Measurements from ENCODE around the gene SLC1A7.

The SLC1A7 gene

DNA sequence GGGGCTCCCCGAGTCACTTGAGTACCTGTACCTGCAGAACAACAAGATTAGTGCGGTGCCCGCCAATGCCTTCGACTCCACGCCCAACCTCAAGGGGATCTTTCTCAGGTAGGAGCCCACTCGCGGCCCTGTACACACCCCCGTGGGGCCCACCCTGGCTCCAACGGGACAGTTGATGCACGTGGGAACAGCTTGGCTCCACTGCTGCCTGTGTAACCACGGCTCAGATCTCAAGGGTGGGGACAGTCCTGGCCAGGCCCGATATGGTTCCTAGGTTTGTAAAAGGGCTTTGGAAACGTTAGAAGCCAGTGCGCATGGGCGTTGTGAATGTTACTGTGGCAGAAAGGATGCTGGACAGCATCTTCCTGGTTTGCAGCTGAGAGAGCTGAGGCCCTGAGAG, 61.7 kb downstream of the SLC1A7 start:
- TF ChIP-seq CEBPB (IDR thresholded peaks at IDR 0.05): no peak
- no peak for TF ChIP-seq EGR1 (IDR thresholded peaks at IDR 0.05)
- no peak for TF ChIP-seq RAD21 (IDR thresholded peaks at IDR 0.05; ENCODE audit: low read depth)
- TF ChIP-seq EP300 (IDR thresholded peaks at IDR 0.05; ENCODE audit: borderline replicate concordance): no peak
- TF ChIP-seq ZBTB7A (IDR thresholded peaks at IDR 0.05; ENCODE audit: low read depth): no peak
- TF ChIP-seq, protein P1, sequence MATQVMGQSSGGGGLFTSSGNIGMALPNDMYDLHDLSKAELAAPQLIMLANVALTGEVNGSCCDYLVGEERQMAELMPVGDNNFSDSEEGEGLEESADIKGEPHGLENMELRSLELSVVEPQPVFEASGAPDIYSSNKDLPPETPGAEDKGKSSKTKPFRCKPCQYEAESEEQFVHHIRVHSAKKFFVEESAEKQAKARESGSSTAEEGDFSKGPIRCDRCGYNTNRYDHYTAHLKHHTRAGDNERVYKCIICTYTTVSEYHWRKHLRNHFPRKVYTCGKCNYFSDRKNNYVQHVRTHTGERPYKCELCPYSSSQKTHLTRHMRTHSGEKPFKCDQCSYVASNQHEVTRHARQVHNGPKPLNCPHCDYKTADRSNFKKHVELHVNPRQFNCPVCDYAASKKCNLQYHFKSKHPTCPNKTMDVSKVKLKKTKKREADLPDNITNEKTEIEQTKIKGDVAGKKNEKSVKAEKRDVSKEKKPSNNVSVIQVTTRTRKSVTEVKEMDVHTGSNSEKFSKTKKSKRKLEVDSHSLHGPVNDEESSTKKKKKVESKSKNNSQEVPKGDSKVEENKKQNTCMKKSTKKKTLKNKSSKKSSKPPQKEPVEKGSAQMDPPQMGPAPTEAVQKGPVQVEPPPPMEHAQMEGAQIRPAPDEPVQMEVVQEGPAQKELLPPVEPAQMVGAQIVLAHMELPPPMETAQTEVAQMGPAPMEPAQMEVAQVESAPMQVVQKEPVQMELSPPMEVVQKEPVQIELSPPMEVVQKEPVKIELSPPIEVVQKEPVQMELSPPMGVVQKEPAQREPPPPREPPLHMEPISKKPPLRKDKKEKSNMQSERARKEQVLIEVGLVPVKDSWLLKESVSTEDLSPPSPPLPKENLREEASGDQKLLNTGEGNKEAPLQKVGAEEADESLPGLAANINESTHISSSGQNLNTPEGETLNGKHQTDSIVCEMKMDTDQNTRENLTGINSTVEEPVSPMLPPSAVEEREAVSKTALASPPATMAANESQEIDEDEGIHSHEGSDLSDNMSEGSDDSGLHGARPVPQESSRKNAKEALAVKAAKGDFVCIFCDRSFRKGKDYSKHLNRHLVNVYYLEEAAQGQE (IDR thresholded peaks at IDR 0.05; ENCODE audit: low read depth): no peak
- no peak for TF ChIP-seq TCF12 (IDR thresholded peaks at IDR 0.05; ENCODE audit: low read depth)
- no peak for TF ChIP-seq FOXM1 (IDR thresholded peaks at IDR 0.05; ENCODE audit: borderline replicate concordance, low read depth)
- TF ChIP-seq CREB1 (IDR thresholded peaks at IDR 0.05; ENCODE audit: low read depth): no peak
- TF ChIP-seq TEAD4 (IDR thresholded peaks at IDR 0.05): no peak
- TF ChIP-seq, protein P2, sequence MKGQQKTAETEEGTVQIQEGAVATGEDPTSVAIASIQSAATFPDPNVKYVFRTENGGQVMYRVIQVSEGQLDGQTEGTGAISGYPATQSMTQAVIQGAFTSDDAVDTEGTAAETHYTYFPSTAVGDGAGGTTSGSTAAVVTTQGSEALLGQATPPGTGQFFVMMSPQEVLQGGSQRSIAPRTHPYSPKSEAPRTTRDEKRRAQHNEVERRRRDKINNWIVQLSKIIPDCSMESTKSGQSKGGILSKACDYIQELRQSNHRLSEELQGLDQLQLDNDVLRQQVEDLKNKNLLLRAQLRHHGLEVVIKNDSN (IDR thresholded peaks at IDR 0.05): no peak
- no peak for TF ChIP-seq TAF1 (IDR thresholded peaks at IDR 0.05; ENCODE audit: low read depth)
- no peak for TF ChIP-seq YY1 (IDR thresholded peaks at IDR 0.05; ENCODE audit: low read depth)
- TF ChIP-seq, protein P3, sequence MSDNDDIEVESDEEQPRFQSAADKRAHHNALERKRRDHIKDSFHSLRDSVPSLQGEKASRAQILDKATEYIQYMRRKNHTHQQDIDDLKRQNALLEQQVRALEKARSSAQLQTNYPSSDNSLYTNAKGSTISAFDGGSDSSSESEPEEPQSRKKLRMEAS (IDR thresholded peaks at IDR 0.05): no peak
- no peak for TF ChIP-seq NFIC (IDR thresholded peaks at IDR 0.05)

DNA sequence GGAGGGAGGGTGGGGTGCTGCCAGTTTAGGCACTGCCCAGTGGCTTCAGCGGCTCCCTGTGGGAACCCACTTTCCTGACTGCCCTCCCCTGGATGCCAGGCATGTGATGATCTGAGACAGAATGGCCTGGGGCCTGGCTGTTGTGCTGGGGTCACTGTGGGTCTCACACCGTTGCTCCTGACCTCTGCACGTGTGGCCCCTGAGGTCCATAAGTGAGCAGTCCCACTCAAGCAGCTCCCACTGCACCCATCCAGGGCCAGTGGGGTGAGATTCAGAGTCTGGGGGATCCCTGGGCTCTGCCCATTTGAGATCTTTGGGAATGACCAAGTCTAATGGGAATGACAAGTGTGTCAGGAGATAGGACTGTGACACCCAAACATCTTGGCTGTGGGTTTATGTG, 62.4 kb downstream of the SLC1A7 start:
- TF ChIP-seq TAF1 (IDR thresholded peaks at IDR 0.05; ENCODE audit: low read depth) (no peak), FOXM1 (IDR thresholded peaks at IDR 0.05; ENCODE audit: borderline replicate concordance, low read depth) (no peak), TEAD4 (IDR thresholded peaks at IDR 0.05) (no peak), ZBTB7A (IDR thresholded peaks at IDR 0.05; ENCODE audit: low read depth) (no peak), YY1 (IDR thresholded peaks at IDR 0.05; ENCODE audit: low read depth) (no peak), EGR1 (IDR thresholded peaks at IDR 0.05) (no peak), EP300 (IDR thresholded peaks at IDR 0.05; ENCODE audit: borderline replicate concordance) (no peak), CREB1 (IDR thresholded peaks at IDR 0.05; ENCODE audit: low read depth) (no peak), RAD21 (IDR thresholded peaks at IDR 0.05; ENCODE audit: low read depth) (no peak)
- TF ChIP-seq, protein P2 (IDR thresholded peaks at IDR 0.05): no peak
- TF ChIP-seq, protein P1 (IDR thresholded peaks at IDR 0.05; ENCODE audit: low read depth): no peak

DNA sequence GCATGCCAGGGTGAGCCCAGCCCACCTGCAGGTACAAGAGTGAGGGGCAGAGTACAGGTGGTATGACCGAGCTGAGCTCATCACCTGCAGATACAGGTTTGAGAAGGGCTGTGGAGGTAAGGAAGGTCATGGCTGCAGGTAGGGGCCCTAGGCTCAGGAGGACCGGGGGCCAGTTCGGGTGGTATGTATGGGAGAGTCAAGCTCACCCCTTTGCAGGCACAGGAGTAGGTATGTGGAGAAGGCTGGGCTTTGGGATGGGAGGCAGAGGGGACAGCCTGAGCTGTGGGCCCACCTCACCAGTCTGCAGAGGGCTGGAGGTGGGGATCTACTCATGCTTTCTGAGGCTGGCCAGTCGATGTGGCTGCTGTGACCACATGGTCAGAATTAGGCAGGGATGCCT, 63.2 kb downstream of the SLC1A7 start:
- TF ChIP-seq EP300 (IDR thresholded peaks at IDR 0.05; ENCODE audit: borderline replicate concordance) (no peak), CREB1 (IDR thresholded peaks at IDR 0.05; ENCODE audit: low read depth) (no peak), FOXM1 (IDR thresholded peaks at IDR 0.05; ENCODE audit: borderline replicate concordance, low read depth) (no peak)

DNA sequence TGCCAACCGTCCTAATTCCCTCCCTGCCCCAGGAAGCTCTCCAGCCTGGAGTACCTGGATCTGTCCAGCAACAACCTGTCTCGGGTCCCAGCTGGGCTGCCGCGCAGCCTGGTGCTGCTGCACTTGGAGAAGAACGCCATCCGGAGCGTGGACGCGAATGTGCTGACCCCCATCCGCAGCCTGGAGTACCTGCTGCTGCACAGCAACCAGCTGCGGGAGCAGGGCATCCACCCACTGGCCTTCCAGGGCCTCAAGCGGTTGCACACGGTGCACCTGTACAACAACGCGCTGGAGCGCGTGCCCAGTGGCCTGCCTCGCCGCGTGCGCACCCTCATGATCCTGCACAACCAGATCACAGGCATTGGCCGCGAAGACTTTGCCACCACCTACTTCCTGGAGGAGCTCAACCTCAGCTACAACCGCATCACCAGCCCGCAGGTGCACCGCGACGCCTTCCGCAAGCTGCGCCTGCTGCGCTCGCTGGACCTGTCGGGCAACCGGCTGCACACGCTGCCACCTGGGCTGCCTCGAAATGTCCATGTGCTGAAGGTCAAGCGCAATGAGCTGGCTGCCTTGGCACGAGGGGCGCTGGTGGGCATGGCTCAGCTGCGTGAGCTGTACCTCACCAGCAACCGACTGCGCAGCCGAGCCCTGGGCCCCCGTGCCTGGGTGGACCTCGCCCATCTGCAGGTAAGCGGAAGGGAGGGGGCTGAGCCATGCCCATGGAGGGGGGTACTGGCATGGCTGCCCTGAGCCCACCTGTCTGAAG, 63.9 kb downstream of the SLC1A7 start:
- TF ChIP-seq EP300 (IDR thresholded peaks at IDR 0.05; ENCODE audit: borderline replicate concordance): no peak

DNA sequence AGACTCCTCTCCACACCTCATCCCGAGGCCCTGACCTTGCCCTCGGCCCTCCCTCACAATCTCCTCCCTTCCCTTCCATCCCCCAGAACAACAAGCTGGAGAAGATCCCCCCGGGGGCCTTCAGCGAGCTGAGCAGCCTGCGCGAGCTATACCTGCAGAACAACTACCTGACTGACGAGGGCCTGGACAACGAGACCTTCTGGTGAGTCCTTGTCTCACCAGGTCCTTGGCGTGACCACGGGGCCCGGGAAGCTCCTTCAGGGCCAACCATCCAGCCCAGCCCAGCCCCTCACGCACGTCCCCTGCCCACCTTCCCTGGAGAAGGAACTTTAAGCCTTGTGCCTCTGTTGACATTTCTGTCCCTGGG, 64.9 kb downstream of the SLC1A7 start:
- TF ChIP-seq CREB1 (IDR thresholded peaks at IDR 0.05; ENCODE audit: low read depth): no peak

DNA sequence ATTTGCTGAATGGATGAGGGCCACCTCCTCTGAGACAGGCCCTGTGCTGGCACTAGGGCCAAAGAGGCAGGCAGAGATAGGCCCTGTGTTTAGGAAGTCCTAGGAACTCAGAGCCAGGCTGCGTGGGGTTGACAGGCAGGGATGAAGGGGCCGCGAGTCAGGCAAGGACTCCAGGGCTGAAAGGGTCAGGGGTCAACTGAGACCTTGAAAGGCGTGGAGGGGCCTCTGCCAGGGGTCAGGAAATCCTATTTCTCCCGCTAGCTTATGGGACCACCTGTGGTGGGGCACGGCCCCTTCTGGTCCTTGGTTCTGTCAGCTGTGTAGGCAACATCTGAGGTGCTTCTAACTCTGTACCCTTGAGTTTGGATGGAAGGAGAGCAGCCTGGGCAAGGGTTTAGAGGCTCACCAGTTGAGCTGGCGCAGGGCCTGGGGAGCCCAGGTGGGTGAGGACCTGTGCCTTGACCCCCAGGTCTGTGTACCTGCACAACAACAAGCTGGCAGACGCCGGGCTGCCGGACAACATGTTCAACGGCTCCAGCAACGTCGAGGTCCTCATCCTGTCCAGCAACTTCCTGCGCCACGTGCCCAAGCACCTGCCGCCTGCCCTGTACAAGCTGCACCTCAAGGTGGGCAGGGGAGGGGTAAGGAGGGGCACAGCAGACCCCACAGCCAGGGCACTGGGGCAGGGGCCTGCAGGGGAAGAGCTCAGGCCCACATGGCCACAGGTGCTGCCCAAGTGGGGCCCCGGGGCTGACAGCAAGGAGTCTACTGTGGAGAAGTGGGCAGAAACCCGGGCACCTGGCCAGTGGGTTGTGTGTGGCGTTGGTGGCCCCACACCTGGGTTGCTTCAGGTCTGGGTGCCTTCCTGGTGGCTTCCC, 65.5 kb downstream of the SLC1A7 start:
- no peak for TF ChIP-seq CREB1 (IDR thresholded peaks at IDR 0.05; ENCODE audit: low read depth)
- TF ChIP-seq FOXM1 (IDR thresholded peaks at IDR 0.05; ENCODE audit: borderline replicate concordance, low read depth): no peak

All from Ishikawa (cell line).